Adrenal gland (tissue), 12 donors: ENCODE data around the gene DHCR24. TPM values are rescaled to one million over a fixed set of nuclear protein-coding genes. Genes with fewer than 3 reads are reported as not detected.

Experiments used
- DNase-seq, 7 donors: peaks; one replicate each; pipeline ENCODE4 v3.0.0-alpha.2; 2019 to 2020
- H3K27ac ChIP-seq, 5 donors: fragments of 200-600 bp; sonication (generic) in 4 of 5; 1 replicate in 3 of 5; 2 replicates in 2 of 5; pipeline versions ENCODE4 v1.5.1 to v1.8.0; 2016 to 2020; ENCODE audit warnings: mild to moderate bottlenecking in 1 of 5
- H3K27me3 ChIP-seq: fragments of 200-600 bp; 2 replicates; pipeline ENCODE4 v1.8.0; 2021
- H3K36me3 ChIP-seq, 2 donors: fragments of 200-600 bp; replicated peaks in 1 of 2; 1 replicate in 1 of 2; 2 replicates in 1 of 2; pipeline versions ENCODE4 v1.5.1 to v1.8.0; 2018 to 2022
- H3K4me1 ChIP-seq, 2 donors: fragments of 200-600 bp; replicated peaks in 1 of 2; 1 replicate in 1 of 2; 2 replicates in 1 of 2; pipeline versions ENCODE4 v1.5.1 to v1.8.0; 2018 to 2021
- H3K4me3 ChIP-seq, 4 donors: fragments of 200-600 bp; sonication (generic) in 3 of 4; one replicate each; pipeline ENCODE4 v1.5.1; 2016 to 2018
- H3K9me3 ChIP-seq, 3 donors: fragments of 200-600 bp; sonication (generic) in 1 of 3; replicated peaks in 1 of 3; 1 replicate in 2 of 3; 2 replicates in 1 of 3; pipeline versions ENCODE4 v1.5.1 to v1.8.0; 2016 to 2021
- POLR2A ChIP-seq, 2 donors: fragments of 450-650 bp; IDR thresholded peaks; one replicate each; pipeline ENCODE4 v1.6.1; 2017; ENCODE audit warnings: antibody characterized with exemption in 2 of 2, mild to moderate bottlenecking in 2 of 2, moderate library complexity in 1 of 2
- WGBS, 4 donors: extraction: QIAGEN DNeasy Blood & Tissue Kit in 2 of 4; methylation state at CpG; one replicate each; pipeline versions ENCODE4 v1.1.5 to v1.1.7; 2013 to 2017; 5-methylcytosine and 5-hydroxymethylcytosine counted together
- intact Hi-C, 2 donors: fragments of 100-400 bp; cut with DNase I; formaldehyde crosslinking; loops; one replicate each; pipeline versions ENCODE4 v1.14.1 to v1.15.0; 2022 to 2023
- polyA plus RNA-seq, 3 donors: library from polyadenylated mRNA; stranded (reverse); fragments of 200-250 nt in 2 of 3; fragments of 350-450 nt in 1 of 3; fragmentation: Illumina TruSeq in 1 of 3; extraction: RNeasy Lipid Tissue Mini Kit (QIAGEN cat#74804) in 1 of 3; gene quantifications; one replicate each; pipeline ENCODE4 v1.2.3, GENCODE V29; 2013 to 2014
- total RNA-seq, 9 donors: library from RNA; depleted of rRNA in 4 of 9; stranded (reverse); fragments of >200 nt in 4 of 9; fragments of 120-200 nt in 1 of 9; fragmentation: NEBNext Ultra II Directional in 1 of 9; extraction: Animal tissue kit (Norgen Biotek cat#: 25700) in 1 of 9; gene quantifications; one replicate each; pipeline versions ENCODE4 v1.1.0 to v1.2.4, GENCODE V29; 2013 to 2023
- TF ChIP-seq, protein P1 (sequence below), 6 experiments: fragments of 450-650 bp in 4 of 6; fragments of 200-600 bp in 2 of 6; sonication (generic) in 1 of 6; IDR thresholded peaks; 1 replicate in 5 of 6; 2 replicates in 1 of 6; pipeline versions ENCODE4 v1.5.1 to v1.8.0; 2016 to 2021; ENCODE audit warnings: antibody characterized with exemption in 6 of 6, mild to moderate bottlenecking in 2 of 6, moderate library complexity in 1 of 6
- donor health status: healthy with polysubstance abuse.
- donor health status: Bipolar disorder and iron deficiency.
- donor health status: DM: yes; HTN: yes; CAD: no.
- donor health status: DM: no; HTN: no; CAD: no.
- donor health status: DM: no; HTN: no; CAD: no.
- donor health status: DM: yes; HTN: yes; CAD: no.

Gene DHCR24
- total and polyA plus RNA-seq, 12 donors: 138 to 4,801 (median 2,741) TPM

DNA sequence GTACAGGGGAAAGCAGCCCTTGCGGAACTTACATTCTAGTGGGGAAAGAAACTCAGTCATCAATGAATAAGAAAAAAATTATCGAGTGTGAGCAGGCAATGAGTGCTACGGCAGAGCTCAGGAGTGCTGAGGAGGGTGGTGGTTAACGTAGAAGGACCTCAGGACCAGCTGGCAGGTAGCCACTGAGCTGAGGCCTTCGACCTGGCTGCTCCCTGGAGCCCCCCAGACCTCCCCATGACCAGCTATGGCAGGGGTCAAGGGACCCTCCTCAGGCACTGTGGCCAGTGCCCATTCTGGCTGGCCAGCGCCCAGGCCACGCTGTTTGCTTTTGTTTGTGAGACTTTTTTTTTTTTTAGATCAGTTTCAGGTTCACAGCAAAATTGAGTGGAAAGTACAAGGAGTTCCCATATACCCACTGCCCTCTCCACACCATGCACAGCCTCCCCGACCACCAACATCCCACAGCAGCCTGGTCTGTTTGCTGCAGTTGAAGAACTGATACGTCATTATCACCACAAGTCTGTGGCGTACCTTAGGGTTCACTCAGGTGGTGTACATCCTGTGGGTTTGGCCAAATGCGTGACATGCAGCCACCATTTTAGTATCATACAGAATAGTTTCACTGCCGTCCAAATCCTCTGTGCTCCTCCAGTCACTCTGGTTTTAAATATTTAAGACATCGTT lies 74.1 kb downstream of the DHCR24 start:
- no peak for TF ChIP-seq POLR2A (IDR thresholded peaks at IDR 0.05)
- TF ChIP-seq, protein P1, sequence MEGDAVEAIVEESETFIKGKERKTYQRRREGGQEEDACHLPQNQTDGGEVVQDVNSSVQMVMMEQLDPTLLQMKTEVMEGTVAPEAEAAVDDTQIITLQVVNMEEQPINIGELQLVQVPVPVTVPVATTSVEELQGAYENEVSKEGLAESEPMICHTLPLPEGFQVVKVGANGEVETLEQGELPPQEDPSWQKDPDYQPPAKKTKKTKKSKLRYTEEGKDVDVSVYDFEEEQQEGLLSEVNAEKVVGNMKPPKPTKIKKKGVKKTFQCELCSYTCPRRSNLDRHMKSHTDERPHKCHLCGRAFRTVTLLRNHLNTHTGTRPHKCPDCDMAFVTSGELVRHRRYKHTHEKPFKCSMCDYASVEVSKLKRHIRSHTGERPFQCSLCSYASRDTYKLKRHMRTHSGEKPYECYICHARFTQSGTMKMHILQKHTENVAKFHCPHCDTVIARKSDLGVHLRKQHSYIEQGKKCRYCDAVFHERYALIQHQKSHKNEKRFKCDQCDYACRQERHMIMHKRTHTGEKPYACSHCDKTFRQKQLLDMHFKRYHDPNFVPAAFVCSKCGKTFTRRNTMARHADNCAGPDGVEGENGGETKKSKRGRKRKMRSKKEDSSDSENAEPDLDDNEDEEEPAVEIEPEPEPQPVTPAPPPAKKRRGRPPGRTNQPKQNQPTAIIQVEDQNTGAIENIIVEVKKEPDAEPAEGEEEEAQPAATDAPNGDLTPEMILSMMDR (IDR thresholded peaks at IDR 0.05): no peak
- peak in 2 of 7 donors; percentile 9 to 42 for DNase-seq

GRCh38 chr1:54811739-54812655 lies 75.0 kb downstream of the DHCR24 start:
- H3K4me3 ChIP-seq: no peak overlapping the region
- no peaks in the 10 kb centered on the region for H3K9me3 ChIP-seq
- no peak for TF ChIP-seq POLR2A (IDR thresholded peaks at IDR 0.05)
- TF ChIP-seq, protein P1 (IDR thresholded peaks at IDR 0.05): no peak
- no peak overlapping the region for H3K27ac ChIP-seq
- no peaks in the 10 kb centered on the region for H3K27me3 ChIP-seq
- intact Hi-C loops: no loop called here
- no peaks in the 10 kb centered on the region for H3K36me3 ChIP-seq
- no peaks in the 10 kb centered on the region for H3K4me1 ChIP-seq
- WGBS, 4 donors: 77 to 85% (median 80%) methylated on average over 7 to 18 of the region's 18 CpGs
- DNase-seq: peak in 2 of 7 donors; percentile 12 to 41

More for the DNA sequence above, 74.1 kb downstream of the DHCR24 start:
- no peak overlapping the region for H3K4me3 ChIP-seq
- intact Hi-C loops: no loop called here
- no peaks in the 10 kb centered on the region for H3K4me1 ChIP-seq
- no peaks in the 10 kb centered on the region for H3K27me3 ChIP-seq
- H3K9me3 ChIP-seq: no peaks in the 10 kb centered on the region
- no peaks in the 10 kb centered on the region for H3K36me3 ChIP-seq
- 74 to 82% (median 78%) methylated on average over 13 of the region's 13 CpGs for WGBS, 4 donors
- no peak overlapping the region for H3K27ac ChIP-seq

DNA sequence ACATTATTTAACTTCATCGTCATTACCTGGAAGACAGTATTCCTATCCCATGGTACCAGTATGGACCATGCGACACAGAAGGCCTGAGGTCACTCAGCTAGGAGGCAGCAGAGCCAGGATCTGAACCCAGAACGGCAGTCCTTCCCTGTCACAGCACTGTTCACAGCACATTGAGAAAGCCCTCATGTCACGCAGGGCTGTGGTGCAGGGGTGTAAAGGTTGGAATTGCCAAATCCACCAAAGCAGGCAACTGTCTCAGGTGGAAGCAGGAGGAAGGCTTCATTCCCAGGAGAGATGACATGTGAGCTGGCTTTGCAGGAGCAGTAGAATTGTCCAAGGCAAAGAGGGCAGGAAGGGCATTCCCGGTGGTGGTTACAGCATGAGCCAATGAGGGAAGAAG lies 75.9 kb downstream of the DHCR24 start:
- intact Hi-C loops: no loop called here
- H3K4me1 ChIP-seq: no peaks in the 10 kb centered on the region
- peak in 2 of 7 donors; percentile 9 to 45 for DNase-seq
- WGBS, 4 donors: 69 to 88% (median 81%) methylated on average over 5 of the region's 5 CpGs
- no peaks in the 10 kb centered on the region for H3K36me3 ChIP-seq
- H3K27me3 ChIP-seq: no peaks in the 10 kb centered on the region
- TF ChIP-seq POLR2A (IDR thresholded peaks at IDR 0.05): no peak
- TF ChIP-seq, protein P1 (IDR thresholded peaks at IDR 0.05): no peak
- no peaks in the 10 kb centered on the region for H3K9me3 ChIP-seq
- H3K27ac ChIP-seq: no peak overlapping the region
- no peak overlapping the region for H3K4me3 ChIP-seq

- Histone ChIP-seq H3K4me3 (no peak overlapping the region), H3K36me3 (no peaks in the 10 kb centered on the region), H3K4me1 (no peaks in the 10 kb centered on the region), H3K27me3 (no peaks in the 10 kb centered on the region), H3K27ac (no peak overlapping the region), H3K9me3 (no peaks in the 10 kb centered on the region)
- peak; percentile 70 to 88 (median 78) for DNase-seq
- 29 to 41% (median 30%) methylated on average over 10 to 13 of the region's 13 CpGs for WGBS, 4 donors
- TF ChIP-seq, protein P1 (IDR thresholded peaks at IDR 0.05): peak; percentile 58 to 96 (median 89)
- TF ChIP-seq POLR2A (IDR thresholded peaks at IDR 0.05): no peak
- intact Hi-C loops: no loop called here
These were observed 76.6 kb downstream of the DHCR24 start for GRCh38 chr1:54810153-54810942.
